HG03064 (cell line): Measurements from ENCODE around the gene TMEM217.
"Not testable (repeated sequence)": the region's sequence is repeated elsewhere in the genome, so short reads cannot be mapped to it uniquely, and the experiment has no call there.

ENCODE experiments used
- ATAC-seq: cut with Tn5 transposase; IDR thresholded peaks from one replicate; pipeline ENCODE4 v1.9.1; 2021; ENCODE audit warnings: low read depth; ENCODE audit not compliant: unreplicated experiment

TMEM217 gene

DNA sequence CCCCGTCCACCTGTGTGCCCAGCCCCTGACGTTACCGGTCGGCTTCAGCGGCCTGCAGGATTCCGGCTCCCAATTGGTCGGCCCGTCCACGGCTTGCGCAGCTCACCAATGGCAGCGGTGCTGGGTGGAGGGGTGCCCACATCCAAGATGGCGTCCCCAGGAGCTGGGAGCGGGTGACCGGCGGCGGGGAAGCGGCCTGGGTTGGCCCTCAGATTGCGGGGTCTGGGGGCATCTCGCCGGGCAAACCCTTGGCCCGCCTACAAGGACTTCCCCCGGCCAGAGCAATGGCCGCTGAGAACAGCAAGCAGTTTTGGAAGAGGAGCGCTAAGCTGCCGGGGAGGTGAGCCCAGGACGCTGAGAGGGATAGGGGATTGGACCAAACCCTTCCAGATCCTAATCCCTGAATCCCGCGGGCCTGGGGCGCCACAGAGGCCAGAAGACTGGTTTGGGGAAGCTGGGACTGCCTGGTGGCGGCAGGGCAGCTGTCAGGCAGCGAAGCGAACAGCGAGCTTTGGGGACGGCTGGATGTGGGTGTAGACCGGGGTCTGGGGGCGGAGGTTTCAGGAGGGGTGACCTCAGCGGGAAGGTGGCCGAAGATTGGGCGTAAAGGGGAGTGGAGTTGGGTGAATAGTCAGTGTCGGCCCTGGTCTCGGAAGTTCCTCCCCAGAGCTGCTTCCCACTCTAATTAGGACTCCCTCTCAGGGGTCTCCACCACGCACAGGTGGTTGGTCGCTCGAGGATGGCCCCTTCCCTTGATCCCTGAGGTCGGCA lies at the start of gene TMEM217, which contains the start of gene TBC1D22B:
TMEM217 (minus strand) TSS at position 511 of the 771 bp plus-strand sequence. CDS start 39,114 bp downstream, outside the sequence.
TBC1D22B (plus strand) TSS at position 139 of the 771 bp plus-strand sequence; CDS start at position 285, 146 bp downstream.
- peak; percentile 91 for ATAC-seq

- not testable (repeated sequence) for ATAC-seq
Observed at GRCh38 chr6:37307484-37307883, 49.5 kb upstream of the TMEM217 start.

DNA sequence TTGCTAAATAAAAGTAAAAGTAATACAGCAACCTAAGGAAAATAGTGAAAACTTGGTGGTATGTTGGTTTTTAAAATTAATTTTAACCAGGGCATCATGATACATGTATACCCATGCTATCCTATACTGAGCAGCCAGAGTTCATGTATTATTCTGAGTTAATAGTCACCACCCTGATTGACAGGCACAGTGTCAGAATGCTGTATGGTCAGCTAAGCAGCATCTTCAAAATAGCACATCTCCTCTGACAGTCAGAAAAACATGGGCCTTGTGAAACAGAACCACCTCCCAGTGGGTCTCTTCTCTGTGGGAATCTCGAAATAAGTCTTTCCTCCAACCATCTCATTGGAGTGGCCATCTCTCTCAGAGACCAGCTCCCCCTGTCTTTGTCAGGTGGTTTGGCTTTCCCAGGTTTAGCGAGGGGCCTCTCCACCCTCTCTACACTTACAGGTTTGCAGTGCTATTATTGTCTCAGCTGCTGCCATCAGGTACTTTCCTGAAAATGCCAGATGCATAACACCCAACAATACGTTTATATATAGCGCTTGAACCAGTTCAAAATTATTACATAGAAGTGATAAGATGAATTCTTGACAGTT lies 48.8 kb upstream of the TMEM217 start:
- ATAC-seq = no peak

- no peak for ATAC-seq
Observed at GRCh38 chr6:37305841-37306425, 48.0 kb upstream of the TMEM217 start.

- ATAC-seq = no peak
Observed at GRCh38 chr6:37304766-37305165, 46.8 kb upstream of the TMEM217 start.

- no peak for ATAC-seq
Observed at GRCh38 chr6:37303891-37304503, 46.1 kb upstream of the TMEM217 start.

DNA sequence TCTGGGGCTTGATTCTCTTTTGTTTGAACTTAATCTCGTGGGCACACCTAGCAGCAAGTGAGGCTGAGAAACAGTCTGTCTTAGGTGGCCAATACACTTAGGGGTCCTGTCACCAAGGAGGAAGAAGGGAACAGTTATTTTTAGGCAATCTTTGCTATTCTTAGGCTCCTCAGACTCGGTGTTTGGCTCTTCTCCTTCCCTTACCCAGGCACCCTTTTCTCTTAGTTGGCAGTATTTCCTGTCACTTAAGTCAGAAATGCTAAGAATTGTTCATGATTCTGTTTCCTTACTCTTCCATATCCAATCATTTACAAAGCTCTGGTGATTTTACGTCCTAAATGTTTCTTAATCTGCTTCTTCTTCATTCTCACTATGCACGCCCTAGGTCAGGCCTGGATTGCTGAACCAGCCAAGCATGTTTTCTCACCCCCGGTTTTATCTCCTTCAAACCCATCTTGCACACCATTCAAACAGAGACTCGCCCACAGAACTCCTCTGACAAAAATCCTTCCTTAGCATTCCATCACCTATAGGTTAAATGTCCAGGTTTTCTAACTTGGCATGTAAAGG lies 45.2 kb upstream of the TMEM217 start:
- no peak for ATAC-seq

DNA sequence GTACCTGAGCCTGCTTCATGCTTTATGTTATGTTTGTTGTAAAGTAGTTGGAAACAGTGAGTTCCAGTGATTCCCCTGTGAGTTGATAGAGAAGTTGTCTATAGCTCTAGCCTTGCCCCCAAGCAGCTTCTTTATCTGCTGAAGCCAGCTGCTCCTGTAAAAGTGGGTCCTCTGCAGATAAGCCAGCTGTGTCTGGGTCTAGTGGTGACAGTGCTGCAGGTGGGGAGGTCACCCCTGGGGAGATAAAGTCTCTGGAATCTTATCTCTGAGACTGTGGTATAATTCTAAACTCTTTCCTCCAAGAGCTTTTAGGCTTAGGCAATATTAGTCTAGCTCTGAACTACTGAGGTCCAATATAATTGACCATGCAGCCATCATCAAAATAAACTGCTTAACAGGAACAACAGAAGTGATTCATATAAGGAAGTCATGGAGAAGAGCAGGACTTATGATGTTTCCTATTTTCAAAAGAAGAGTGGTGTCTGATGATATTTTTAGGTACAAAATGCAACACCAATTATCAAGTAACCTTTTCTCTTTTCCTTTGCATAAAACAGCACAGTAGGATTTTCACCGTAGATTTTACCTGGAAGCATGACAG lies 44.2 kb upstream of the TMEM217 start:
- ATAC-seq = no peak

DNA sequence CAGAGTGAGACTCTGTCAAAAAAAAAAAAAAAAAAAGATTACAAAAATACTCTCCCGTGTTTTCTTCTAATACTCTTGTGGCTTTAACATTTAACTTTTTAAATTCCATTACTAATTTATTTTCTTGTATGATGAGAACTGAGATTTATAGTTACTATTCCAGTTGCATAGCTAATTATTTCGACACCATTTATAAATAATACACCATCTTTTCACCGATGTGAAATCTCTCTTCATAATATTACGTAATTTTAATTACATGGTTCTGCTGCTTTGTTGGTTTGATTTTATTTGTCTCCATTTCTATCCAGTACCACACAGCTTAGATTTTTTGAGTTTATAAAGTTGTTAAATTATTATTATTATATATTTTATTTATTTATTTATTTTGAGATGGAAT lies 42.0 kb upstream of the TMEM217 start:
- no peak for ATAC-seq

- no peak for ATAC-seq
Observed at GRCh38 chr6:37298958-37299357, 41.0 kb upstream of the TMEM217 start.

GRCh38 chr6:37297637-37298036 lies 39.7 kb upstream of the TMEM217 start:
- not testable (repeated sequence) for ATAC-seq

GRCh38 chr6:37293426-37293825 lies 35.5 kb upstream of the TMEM217 start:
- no peak for ATAC-seq

- no peak for ATAC-seq
Observed at GRCh38 chr6:37289931-37290330, 32.0 kb upstream of the TMEM217 start.

DNA sequence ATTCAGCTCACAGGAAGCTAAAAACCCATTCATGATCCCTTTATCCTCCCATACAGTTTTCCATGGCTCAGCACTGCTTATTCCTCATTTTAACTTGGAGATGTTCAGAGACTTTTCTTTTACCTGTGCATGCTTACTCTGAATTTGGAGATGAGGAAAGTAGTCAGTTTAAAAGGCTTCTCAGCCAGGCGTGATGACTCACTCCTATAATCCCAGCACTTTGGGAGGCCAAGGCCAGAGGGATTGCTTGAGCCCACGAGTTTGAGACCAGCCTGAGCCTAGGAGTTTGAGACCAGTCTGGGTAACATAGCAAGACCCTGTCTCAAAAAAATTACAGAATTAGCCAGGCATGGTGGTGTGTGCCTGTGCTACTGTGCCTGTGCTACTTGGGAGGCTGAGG lies 30.3 kb upstream of the TMEM217 start:
- ATAC-seq = no peak

- no peak for ATAC-seq
Observed at GRCh38 chr6:37287519-37288157, 29.7 kb upstream of the TMEM217 start.

DNA sequence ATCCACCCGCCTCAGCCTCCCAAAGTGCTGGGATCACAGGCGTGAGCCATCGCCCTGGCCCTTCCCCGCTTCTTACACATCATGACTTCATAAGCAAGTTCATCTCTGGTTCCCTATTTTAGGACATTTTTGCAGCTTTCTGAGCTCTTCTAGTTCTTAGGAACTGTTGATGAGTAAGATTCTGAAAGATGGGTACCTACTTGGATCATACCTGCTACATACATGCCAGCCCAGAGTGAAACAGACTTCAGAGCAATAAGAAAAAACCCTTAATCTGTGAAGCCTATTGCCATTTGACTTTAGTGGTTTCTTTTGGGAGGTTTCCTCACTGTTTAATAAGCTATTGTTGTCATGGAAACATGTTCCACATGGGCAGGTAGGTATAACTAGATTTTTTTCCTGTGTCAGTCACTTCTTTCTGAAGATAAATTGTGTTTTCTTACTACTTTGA lies 27.9 kb upstream of the TMEM217 start:
- ATAC-seq = no peak

DNA sequence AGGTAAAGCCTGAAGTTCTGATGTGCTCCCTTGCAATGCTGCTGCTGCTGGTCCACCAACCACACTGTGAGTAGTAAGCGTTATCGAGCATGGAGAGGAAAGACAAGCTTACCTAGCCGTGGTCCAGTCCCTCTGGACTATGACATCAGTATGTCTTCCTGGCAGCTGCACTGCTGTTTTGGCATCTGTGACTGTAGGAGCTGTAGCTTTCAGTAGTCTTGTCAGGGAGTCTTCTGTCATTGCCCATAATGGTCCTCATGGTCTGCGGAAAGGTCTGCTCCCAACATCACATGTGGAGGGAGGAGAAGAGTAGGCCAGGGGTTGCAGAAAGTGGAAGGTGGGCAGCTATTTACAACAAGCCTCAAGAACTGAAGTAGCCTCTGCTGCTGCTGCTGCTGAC lies 26.8 kb upstream of the TMEM217 start:
- ATAC-seq = no peak

GRCh38 chr6:37283671-37284151 lies 25.8 kb upstream of the TMEM217 start:
- no peak for ATAC-seq

GRCh38 chr6:37283268-37283667 lies 25.3 kb upstream of the TMEM217 start:
- ATAC-seq = no peak

GRCh38 chr6:37282371-37282770 lies 24.4 kb upstream of the TMEM217 start:
- no peak for ATAC-seq
